HepG2 (cell line): Measurements from ENCODE around the gene TRABD. TPM values are rescaled to one million over a fixed set of nuclear protein-coding genes. Genes with fewer than 3 reads are reported as not detected.

Source experiments
- ARNT2 ChIP-seq: sonication (generic); formaldehyde crosslinking; IDR thresholded peaks from 2 replicates; pipeline ENCODE4 v1.8.0; 2022; ENCODE audit warnings: mild to moderate bottlenecking, low read depth, missing genetic modification reagents, moderate library complexity
- FOXJ3 ChIP-seq: sonication (generic); formaldehyde crosslinking; IDR thresholded peaks from 2 replicates; pipeline ENCODE4 v1.4.0; 2020; ENCODE audit warnings: missing genetic modification reagents, mild to moderate bottlenecking, borderline replicate concordance
- FOXK2 ChIP-seq: fragments of 450-650 bp; IDR thresholded peaks from 2 replicates; pipeline ENCODE4 v1.6.1; 2016
- GABPA ChIP-seq, 2 experiments: IDR thresholded peaks; 2 replicates each; pipeline ENCODE4 v1.6.1; 2011 to 2016; ENCODE audit warnings: low read depth in 2 of 2, low read length in 1 of 2, missing biosample characterization in 1 of 2, missing genetic modification characterization in 1 of 2
- HNRNPH1 ChIP-seq: fragments of 200-400 bp; formaldehyde crosslinking; optimal IDR thresholded peaks from 2 replicates; pipeline ENCODE3; 2017; ENCODE audit warnings: mild to moderate bottlenecking, low read depth, low read length
- MAFG ChIP-seq: sonication (generic); formaldehyde crosslinking; IDR thresholded peaks from 2 replicates; pipeline ENCODE4 v1.5.1; 2020; ENCODE audit warnings: mild to moderate bottlenecking, missing genetic modification reagents
- NFE2L1 ChIP-seq: sonication (generic); formaldehyde crosslinking; IDR thresholded peaks from 2 replicates; pipeline ENCODE4 v1.4.0; 2020; ENCODE audit warnings: missing genetic modification reagents, mild to moderate bottlenecking, borderline replicate concordance
- PRMT3 ChIP-seq: sonication (generic); formaldehyde crosslinking; IDR thresholded peaks from 2 replicates; pipeline ENCODE4 v1.8.1; 2022; ENCODE audit warnings: low read depth, mild to moderate bottlenecking, moderate library complexity, missing genetic modification reagents, borderline replicate concordance
- RNF2 ChIP-seq: fragments of 450-650 bp; conservative IDR thresholded peaks from 2 replicates; pipeline ENCODE4 v1.6.1; 2016; ENCODE audit warnings: low read depth
- TERF1 ChIP-seq: sonication (generic); formaldehyde crosslinking; IDR thresholded peaks from 2 replicates; pipeline ENCODE4 v1.8.0; 2022; ENCODE audit warnings: mild to moderate bottlenecking, missing genetic modification reagents, moderate library complexity
- THRA ChIP-seq: sonication (generic); formaldehyde crosslinking; IDR thresholded peaks from 2 replicates; pipeline ENCODE4 v1.4.0; 2020; ENCODE audit warnings: missing genetic modification reagents, borderline replicate concordance
- ZBTB14 ChIP-seq: sonication (generic); formaldehyde crosslinking; IDR thresholded peaks from 2 replicates; pipeline ENCODE4 v1.4.0; 2020; ENCODE audit warnings: missing genetic modification reagents
- ZNF503 ChIP-seq: sonication (generic); formaldehyde crosslinking; IDR thresholded peaks from 2 replicates; pipeline ENCODE4 v1.4.0; 2020; ENCODE audit warnings: missing genetic modification reagents
- ZNF552 ChIP-seq: sonication (generic); formaldehyde crosslinking; IDR thresholded peaks from 2 replicates; pipeline ENCODE4 v1.9.0; 2022; ENCODE audit warnings: missing genetic modification reagents, mild to moderate bottlenecking, borderline replicate concordance
- ZNF766 ChIP-seq: sonication (generic); formaldehyde crosslinking; IDR thresholded peaks from 2 replicates; pipeline ENCODE4 v1.5.0; 2020; ENCODE audit warnings: missing genetic modification reagents, borderline replicate concordance
- ZSCAN31 ChIP-seq: sonication (generic); formaldehyde crosslinking; IDR thresholded peaks from 2 replicates; pipeline ENCODE4 v1.5.0; 2020; ENCODE audit warnings: low read depth, mild to moderate bottlenecking, missing genetic modification reagents
- polyA plus RNA-seq, 8 experiments: library from polyadenylated mRNA; depleted of rRNA in 3 of 8; stranded (reverse) in 7 of 8; unstranded in 1 of 8; fragments of >200 nt; fragmentation: Illumina TruSeq in 4 of 8; extraction: Trizol in 4 of 8; gene quantifications; 2 replicates each; pipeline versions ENCODE4 v1.2.1 to v1.2.3, GENCODE V29; 2011 to 2016; ENCODE audit warnings: low read depth in 4 of 8, missing spikeins in 1 of 8, mixed read lengths in 1 of 8; ENCODE audit not compliant: insufficient read depth in 1 of 8
- total RNA-seq, 5 experiments: library from RNA; depleted of rRNA; stranded (reverse); fragments of >200 nt; fragmentation: Illumina TruSeq; extraction: Trizol; gene quantifications; 2 replicates each; pipeline ENCODE4 v1.2.3, GENCODE V29; 2016; ENCODE audit warnings: low read depth in 1 of 5
- TF ChIP-seq, protein P1 (sequence below): sonication (generic); formaldehyde crosslinking; IDR thresholded peaks from 2 replicates; pipeline ENCODE4 v1.8.1; 2023; ENCODE audit warnings: mild to moderate bottlenecking, missing genetic modification reagents
- TF ChIP-seq, protein P2 (sequence below): sonication (generic); formaldehyde crosslinking; conservative IDR thresholded peaks from 2 replicates; pipeline ENCODE4 v1.4.0; 2020; ENCODE audit warnings: missing genetic modification reagents
- TF ChIP-seq, protein P3 (sequence below): sonication (generic); formaldehyde crosslinking; conservative IDR thresholded peaks from 2 replicates; pipeline ENCODE4 v1.8.0; 2022; ENCODE audit warnings: mild to moderate bottlenecking, moderate library complexity, missing genetic modification reagents

The TRABD gene
- total and polyA plus RNA-seq, 2 of the 13 experiments (the other 11 are each of a cell fraction or from before 2014, with no cell fraction given) = 21.5 to 28.9 TPM

GRCh38 chr22:50200461-50201190 lies 14.9 kb downstream of the TRABD start, which contains the start of gene SELENOO (continued):
- TF ChIP-seq FOXK2 (no peak), ZNF766 (CRISPR knock-in tag) (no peak), ZSCAN31 (no peak), ZNF552 (CRISPR knock-in tag) (no peak), ARNT2 (CRISPR knock-in tag) (no peak), ZBTB14 (CRISPR knock-in tag) (peak; percentile 55), THRA (no peak), TERF1 (CRISPR knock-in tag) (no peak), ZNF503 (CRISPR knock-in tag) (no peak), NFE2L1 (CRISPR knock-in tag) (no peak), GABPA (IDR thresholded peaks at IDR 0.05; ENCODE audit: low read depth, low read length) (peak; percentile 88), GABPA (CRISPR knock-in tag; IDR thresholded peaks at IDR 0.05; ENCODE audit: low read depth) (peak; percentile 89), RNF2 (no peak), MAFG (CRISPR knock-in tag) (no peak), FOXJ3 (CRISPR knock-in tag) (no peak), HNRNPH1 (no peak), PRMT3 (CRISPR knock-in tag) (no peak)
- TF ChIP-seq, protein P1, sequence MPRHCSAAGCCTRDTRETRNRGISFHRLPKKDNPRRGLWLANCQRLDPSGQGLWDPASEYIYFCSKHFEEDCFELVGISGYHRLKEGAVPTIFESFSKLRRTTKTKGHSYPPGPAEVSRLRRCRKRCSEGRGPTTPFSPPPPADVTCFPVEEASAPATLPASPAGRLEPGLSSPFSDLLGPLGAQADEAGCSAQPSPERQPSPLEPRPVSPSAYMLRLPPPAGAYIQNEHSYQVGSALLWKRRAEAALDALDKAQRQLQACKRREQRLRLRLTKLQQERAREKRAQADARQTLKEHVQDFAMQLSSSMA (CRISPR knock-in tag) = no peak
- TF ChIP-seq, protein P2, sequence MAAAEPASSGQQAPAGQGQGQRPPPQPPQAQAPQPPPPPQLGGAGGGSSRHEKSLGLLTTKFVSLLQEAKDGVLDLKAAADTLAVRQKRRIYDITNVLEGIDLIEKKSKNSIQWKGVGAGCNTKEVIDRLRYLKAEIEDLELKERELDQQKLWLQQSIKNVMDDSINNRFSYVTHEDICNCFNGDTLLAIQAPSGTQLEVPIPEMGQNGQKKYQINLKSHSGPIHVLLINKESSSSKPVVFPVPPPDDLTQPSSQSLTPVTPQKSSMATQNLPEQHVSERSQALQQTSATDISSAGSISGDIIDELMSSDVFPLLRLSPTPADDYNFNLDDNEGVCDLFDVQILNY = no peak
- TF ChIP-seq, protein P3, sequence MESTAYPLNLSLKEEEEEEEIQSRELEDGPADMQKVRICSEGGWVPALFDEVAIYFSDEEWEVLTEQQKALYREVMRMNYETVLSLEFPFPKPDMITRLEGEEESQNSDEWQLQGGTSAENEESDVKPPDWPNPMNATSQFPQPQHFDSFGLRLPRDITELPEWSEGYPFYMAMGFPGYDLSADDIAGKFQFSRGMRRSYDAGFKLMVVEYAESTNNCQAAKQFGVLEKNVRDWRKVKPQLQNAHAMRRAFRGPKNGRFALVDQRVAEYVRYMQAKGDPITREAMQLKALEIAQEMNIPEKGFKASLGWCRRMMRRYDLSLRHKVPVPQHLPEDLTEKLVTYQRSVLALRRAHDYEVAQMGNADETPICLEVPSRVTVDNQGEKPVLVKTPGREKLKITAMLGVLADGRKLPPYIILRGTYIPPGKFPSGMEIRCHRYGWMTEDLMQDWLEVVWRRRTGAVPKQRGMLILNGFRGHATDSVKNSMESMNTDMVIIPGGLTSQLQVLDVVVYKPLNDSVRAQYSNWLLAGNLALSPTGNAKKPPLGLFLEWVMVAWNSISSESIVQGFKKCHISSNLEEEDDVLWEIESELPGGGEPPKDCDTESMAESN (CRISPR knock-in tag) = peak; percentile 55; the same call in 1 of the 2 replicates
